ENCODE measurements around the gene NPAS3. TPM values are rescaled to one million over a fixed set of nuclear protein-coding genes. Genes with fewer than 3 reads are reported as not detected.

Gene NPAS3
- total RNA-seq, 1 donor: 0.36 TPM

DNA sequence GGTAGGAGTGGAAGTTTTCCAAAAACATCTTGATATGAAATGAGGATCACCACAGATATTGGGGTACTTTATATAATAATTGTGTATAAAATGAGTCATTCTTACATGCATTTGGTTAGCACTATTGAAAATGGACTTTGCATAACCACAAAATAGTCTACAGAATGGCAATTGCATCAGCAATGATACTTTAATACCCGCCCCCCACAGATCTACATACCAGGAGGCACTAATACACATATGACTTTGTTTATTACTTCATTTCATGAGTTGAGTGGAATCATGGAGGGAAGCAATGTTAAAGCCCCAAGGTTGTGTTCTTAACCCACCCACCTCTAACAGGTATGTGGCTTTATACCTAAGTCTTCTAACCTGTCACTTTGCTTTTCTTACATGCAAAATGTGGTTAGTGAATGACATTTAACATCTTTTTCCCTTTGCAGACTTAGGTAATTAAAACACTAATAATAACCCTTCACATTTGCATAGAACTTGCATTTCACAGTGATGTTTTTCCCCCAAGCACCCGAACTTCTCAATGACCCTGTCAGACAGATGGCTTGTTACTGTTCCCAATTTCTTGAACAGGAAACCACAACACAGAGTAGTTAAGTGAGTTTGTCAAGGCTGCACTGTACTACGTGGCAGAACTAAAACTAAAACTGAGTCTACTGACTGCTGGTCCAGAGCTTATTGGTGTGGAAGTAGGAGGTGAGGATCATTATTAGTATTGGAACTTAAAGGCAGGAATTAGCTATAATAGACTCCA is 101.9 kb downstream of the NPAS3 start:
- TF ChIP-seq, protein P1, sequence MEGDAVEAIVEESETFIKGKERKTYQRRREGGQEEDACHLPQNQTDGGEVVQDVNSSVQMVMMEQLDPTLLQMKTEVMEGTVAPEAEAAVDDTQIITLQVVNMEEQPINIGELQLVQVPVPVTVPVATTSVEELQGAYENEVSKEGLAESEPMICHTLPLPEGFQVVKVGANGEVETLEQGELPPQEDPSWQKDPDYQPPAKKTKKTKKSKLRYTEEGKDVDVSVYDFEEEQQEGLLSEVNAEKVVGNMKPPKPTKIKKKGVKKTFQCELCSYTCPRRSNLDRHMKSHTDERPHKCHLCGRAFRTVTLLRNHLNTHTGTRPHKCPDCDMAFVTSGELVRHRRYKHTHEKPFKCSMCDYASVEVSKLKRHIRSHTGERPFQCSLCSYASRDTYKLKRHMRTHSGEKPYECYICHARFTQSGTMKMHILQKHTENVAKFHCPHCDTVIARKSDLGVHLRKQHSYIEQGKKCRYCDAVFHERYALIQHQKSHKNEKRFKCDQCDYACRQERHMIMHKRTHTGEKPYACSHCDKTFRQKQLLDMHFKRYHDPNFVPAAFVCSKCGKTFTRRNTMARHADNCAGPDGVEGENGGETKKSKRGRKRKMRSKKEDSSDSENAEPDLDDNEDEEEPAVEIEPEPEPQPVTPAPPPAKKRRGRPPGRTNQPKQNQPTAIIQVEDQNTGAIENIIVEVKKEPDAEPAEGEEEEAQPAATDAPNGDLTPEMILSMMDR (IDR thresholded peaks at IDR 0.05; ENCODE audit: insufficient read depth, low read length): no peak
- DNase-seq (ENCODE audit: low read depth): no peak
- H3K4me3 ChIP-seq (ENCODE audit: low read depth, low read length): no peak overlapping the region

DNA sequence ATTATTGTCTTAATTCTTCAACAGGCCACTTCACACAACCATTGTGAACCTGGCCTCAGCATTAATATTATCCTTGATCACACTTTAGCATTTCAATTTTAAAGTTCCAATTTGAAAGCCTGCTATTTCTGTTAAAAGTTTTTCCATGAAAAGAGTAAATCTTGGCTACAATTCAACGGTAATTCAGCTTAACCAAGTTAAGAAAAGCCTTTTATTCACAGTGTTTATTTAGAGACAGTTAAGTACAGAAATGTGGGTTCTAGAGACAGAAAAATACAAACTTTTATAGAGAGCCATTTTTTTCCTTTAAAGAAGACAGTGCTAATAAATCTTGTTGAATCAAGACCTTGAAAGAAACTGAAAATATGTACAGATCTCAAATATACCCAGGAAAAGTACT is 103.9 kb downstream of the NPAS3 start:
- H3K4me3 ChIP-seq (ENCODE audit: low read depth, low read length): no peak overlapping the region

DNA sequence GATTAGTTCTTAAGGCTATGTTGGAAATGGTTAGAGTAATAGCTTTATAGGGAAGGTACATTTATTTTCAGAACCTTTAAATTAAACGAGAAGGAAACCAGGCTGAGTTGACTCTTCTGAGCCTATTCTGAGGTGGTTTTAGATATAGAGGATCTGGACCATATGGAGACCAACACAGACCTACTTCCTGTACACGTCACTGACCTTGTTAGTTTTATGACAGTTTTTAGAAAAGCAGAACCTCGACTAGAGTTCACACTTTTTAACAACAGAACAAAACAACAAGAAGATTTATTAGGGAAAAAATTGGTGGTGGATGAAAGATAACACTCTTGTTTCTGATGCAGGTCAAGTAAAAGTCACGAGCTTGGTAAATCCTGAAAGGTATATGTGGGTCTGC is 107.1 kb downstream of the NPAS3 start:
- DNase-seq (ENCODE audit: low read depth): no peak
- TF ChIP-seq, protein P1 (IDR thresholded peaks at IDR 0.05; ENCODE audit: insufficient read depth, low read length): no peak
- no peak overlapping the region for H3K4me3 ChIP-seq (ENCODE audit: low read depth, low read length)

More for the DNA sequence above, 103.9 kb downstream of the NPAS3 start:
- no peak for DNase-seq (ENCODE audit: low read depth)
- TF ChIP-seq, protein P1 (IDR thresholded peaks at IDR 0.05; ENCODE audit: insufficient read depth, low read length): no peak

DNA sequence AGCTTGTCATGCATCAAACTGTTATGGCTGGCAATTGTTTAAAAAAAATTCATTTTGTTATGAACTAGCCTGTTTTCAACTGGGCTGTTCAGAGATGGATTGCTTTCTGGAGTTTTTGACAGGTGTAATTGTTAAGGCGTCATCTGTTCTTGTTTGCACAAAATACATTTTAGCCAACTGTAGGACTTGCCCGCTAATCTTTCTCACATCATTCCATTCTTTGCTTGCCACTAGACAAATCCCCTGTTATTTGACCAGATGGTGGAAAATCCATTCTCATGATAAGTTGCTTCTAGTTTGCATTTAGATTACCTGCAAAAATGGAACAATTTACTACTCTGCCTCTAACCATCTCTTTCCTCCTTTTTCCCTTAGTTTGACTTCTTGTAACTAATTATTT is 114.3 kb downstream of the NPAS3 start:
- DNase-seq (ENCODE audit: low read depth): no peak
- TF ChIP-seq, protein P1 (IDR thresholded peaks at IDR 0.05; ENCODE audit: insufficient read depth, low read length): no peak
- H3K4me3 ChIP-seq (ENCODE audit: low read depth, low read length): no peak overlapping the region

DNA sequence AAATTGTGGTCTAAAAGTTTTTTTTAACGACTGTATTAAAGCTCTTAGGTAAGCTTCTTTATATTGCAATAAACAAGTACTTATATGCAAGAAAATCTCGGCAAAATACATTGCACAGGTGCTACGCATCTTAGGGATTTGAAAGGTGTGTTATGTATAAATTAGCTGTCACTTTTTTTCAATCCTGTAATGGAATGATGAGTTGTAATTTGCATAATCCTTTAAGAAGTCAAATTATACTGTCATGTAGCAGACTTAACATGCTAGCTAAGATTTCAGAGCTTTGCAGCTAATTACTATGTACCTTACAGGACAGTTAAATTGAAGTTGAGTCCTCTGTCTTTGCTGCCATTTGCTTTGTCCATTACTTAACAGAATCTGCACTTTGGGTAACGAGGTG is 117.5 kb downstream of the NPAS3 start:
- H3K4me3 ChIP-seq (ENCODE audit: low read depth, low read length): no peak overlapping the region
- TF ChIP-seq, protein P1 (IDR thresholded peaks at IDR 0.05; ENCODE audit: insufficient read depth, low read length): no peak
- no peak for DNase-seq (ENCODE audit: low read depth)

DNA sequence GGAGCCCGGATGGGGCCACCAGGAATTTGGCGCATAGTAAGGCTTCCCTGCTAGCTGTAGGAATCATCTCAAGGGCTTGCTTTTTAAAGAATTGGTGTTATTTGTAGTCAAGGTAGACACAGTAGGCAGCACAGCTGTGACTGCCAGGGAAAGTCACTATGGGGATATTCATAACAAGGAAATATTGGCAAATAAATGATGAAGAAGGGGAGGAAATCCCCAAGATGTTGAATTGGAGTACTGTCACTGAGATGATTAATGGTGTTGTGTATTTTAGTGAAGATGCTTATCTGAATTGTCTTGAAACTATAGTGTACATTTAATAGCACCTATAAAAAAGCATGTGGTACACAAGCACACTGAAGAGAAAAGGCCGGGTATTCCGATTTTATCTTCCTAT is 118.9 kb downstream of the NPAS3 start:
- TF ChIP-seq, protein P1 (IDR thresholded peaks at IDR 0.05; ENCODE audit: insufficient read depth, low read length): no peak
- no peak for DNase-seq (ENCODE audit: low read depth)

More for the DNA sequence above, 118.9 kb downstream of the NPAS3 start:
- no peak overlapping the region for H3K4me3 ChIP-seq (ENCODE audit: low read depth, low read length)
